ENCODE data around the gene ATP13A3. TPM values are rescaled to one million over a fixed set of nuclear protein-coding genes. Genes with fewer than 3 reads are reported as not detected.

Gene ATP13A3
- polyA plus RNA-seq, 5 donors, result 33.4 to 74.2 (median 56.4) TPM

- DNase-seq, result no peak
Observed at GRCh38 chr3:194395778-194396538, 90.8 kb downstream of the ATP13A3 start.

GRCh38 chr3:194395212-194395611 lies 91.6 kb downstream of the ATP13A3 start:
- DNase-seq, result no peak

GRCh38 chr3:194392576-194392975 lies 94.2 kb downstream of the ATP13A3 start:
- no peak for DNase-seq

GRCh38 chr3:194390835-194391234 lies 96.0 kb downstream of the ATP13A3 start:
- no peak for DNase-seq

- DNase-seq, result no peak
Observed at GRCh38 chr3:194389269-194389668, 97.5 kb downstream of the ATP13A3 start.

- no peak for DNase-seq
Observed at GRCh38 chr3:194387926-194388418, 98.8 kb downstream of the ATP13A3 start.

GRCh38 chr3:194387276-194387675 lies 99.5 kb downstream of the ATP13A3 start:
- DNase-seq, result no peak

GRCh38 chr3:194386648-194387047 lies 100.2 kb downstream of the ATP13A3 start:
- no peak for DNase-seq

- no peak for DNase-seq
Observed at GRCh38 chr3:194386066-194386465, 100.7 kb downstream of the ATP13A3 start.

- no peak for DNase-seq
Observed at GRCh38 chr3:194384569-194385001, 102.2 kb downstream of the ATP13A3 start.

GRCh38 chr3:194384156-194384555 lies 102.6 kb downstream of the ATP13A3 start:
- no peak for DNase-seq

- DNase-seq, result no peak
Observed at GRCh38 chr3:194383276-194383940, 103.4 kb downstream of the ATP13A3 start.

GRCh38 chr3:194382892-194383223 lies 103.9 kb downstream of the ATP13A3 start:
- no peak for DNase-seq

GRCh38 chr3:194382196-194382891 lies 104.5 kb downstream of the ATP13A3 start:
- DNase-seq, result no peak

GRCh38 chr3:194381460-194381875 lies 105.3 kb downstream of the ATP13A3 start:
- no peak for DNase-seq

- DNase-seq, result no peak
Observed at GRCh38 chr3:194380326-194380725, 106.5 kb downstream of the ATP13A3 start.

GRCh38 chr3:194379651-194380050 lies 107.2 kb downstream of the ATP13A3 start:
- no peak for DNase-seq

GRCh38 chr3:194379231-194379630 lies 107.6 kb downstream of the ATP13A3 start:
- no peak for DNase-seq

GRCh38 chr3:194377708-194378107 lies 109.1 kb downstream of the ATP13A3 start:
- DNase-seq, result no peak

GRCh38 chr3:194376241-194376560 lies 110.6 kb downstream of the ATP13A3 start:
- no peak for DNase-seq

GRCh38 chr3:194375473-194376240 lies 111.1 kb downstream of the ATP13A3 start:
- no peak for DNase-seq

GRCh38 chr3:194374935-194375334 lies 111.9 kb downstream of the ATP13A3 start:
- DNase-seq, result no peak
